Neural progenitor cell (in vitro differentiated cells): ENCODE results near the gene NKPD1.

ENCODE experiments used
- CTCF ChIP-seq: fragments of 200-600 bp; sonication (generic); IDR thresholded peaks from 2 replicates; pipeline ENCODE4 v1.5.1; 2017; ENCODE audit warnings: antibody characterized with exemption, mild to moderate bottlenecking
- EZH2 ChIP-seq: fragments of 200-600 bp; sonication (generic); IDR thresholded peaks from 2 replicates; pipeline ENCODE4 v1.6.1; 2017; ENCODE audit warnings: antibody characterized with exemption, mild to moderate bottlenecking, moderate library complexity
- EZH2phosphoT487 ChIP-seq: fragments of 200-600 bp; sonication (generic); IDR thresholded peaks from 2 replicates; pipeline ENCODE4 v1.6.1; 2017; ENCODE audit warnings: antibody characterized with exemption

GRCh38 chr19:45125360-45125759 lies 35.4 kb downstream of the NKPD1 start:
- TF ChIP-seq CTCF (no peak), EZH2 (no peak), EZH2phosphoT487 (no peak)
